HepG2 (cell line): Measurements from ENCODE around the gene CLCN4. TPM values are rescaled to one million over a fixed set of nuclear protein-coding genes. Genes with fewer than 3 reads are reported as not detected.

Experiments
- ATAC-seq: fragments of 200-7000 bp; cut with Tn5 transposase; 3 replicates; pipeline ENCODE4 v1.9.1; 2020; ENCODE audit warnings: mild to moderate bottlenecking, moderate library complexity
- BruUV-seq: library from RNA; stranded (reverse); fragments of 400-500 nt; replicated peaks from 2 replicates; lab custom pipeline; 2021; lab: Mats Ljungman, UMichigan
- CTCF ChIA-PET: fragments of 300-600 bp; formaldehyde crosslinking; extraction: SDS; loops from one replicate; lab custom pipeline; 2021; ENCODE audit warnings: low total read pairs, inconsistent platforms, low intra/inter-chr PET ratio; lab: Yijun Ruan, JAX
- POLR2A ChIA-PET: fragments of 350-600 bp; sonication (Branson Sonifier 250); formaldehyde crosslinking; loops from one replicate; lab custom pipeline; 2020; ENCODE audit warnings: antibody characterized with exemption, inconsistent platforms; lab: Yijun Ruan, JAX
- DNase-seq: peaks from one replicate; pipeline ENCODE4 v3.0.0-alpha.2; 2015; ENCODE audit warnings: low spot score
- FAIRE-seq: peaks from 3 replicates; lab custom pipeline; 2011; peaks lifted over from hg19 to GRCh38; lab: Jason Lieb, UNC
- H2AFZ ChIP-seq: one replicate; pipeline ENCODE4 v1.6.1; 2011; ENCODE audit warnings: low read length, inconsistent platforms
- H3K27ac ChIP-seq: fragments of 300-600 bp; 3 replicates; pipeline ENCODE4 v1.8.0; 2011; ENCODE audit warnings: mixed run types, mild to moderate bottlenecking, mixed read lengths, low read length, inconsistent platforms; ENCODE audit not compliant: insufficient read depth; ENCODE audit errors: extremely low read length
- H3K27me3 ChIP-seq, 2 experiments: fragments of 200-600 bp in 1 of 2; 2 replicates in 1 of 2; 3 replicates in 1 of 2; pipeline versions ENCODE4 v1.6.0 to v1.8.0; 2011; ENCODE audit warnings: low read length in 2 of 2, mild to moderate bottlenecking in 2 of 2, moderate library complexity in 2 of 2, inconsistent platforms in 1 of 2; ENCODE audit not compliant: insufficient read depth in 2 of 2, control insufficient read depth in 1 of 2
- H3K36me3 ChIP-seq, 2 experiments: fragments of 200-600 bp in 1 of 2; replicated peaks in 1 of 2; 2 replicates in 1 of 2; 3 replicates in 1 of 2; pipeline versions ENCODE4 v1.5.1 to v1.8.0; 2011; ENCODE audit warnings: low read length in 2 of 2, inconsistent platforms in 1 of 2; ENCODE audit not compliant: insufficient read depth in 2 of 2, control insufficient read depth in 1 of 2
- H3K4me1 ChIP-seq: 2 replicates; pipeline ENCODE4 v1.5.1; 2012; ENCODE audit warnings: low read length, inconsistent platforms; ENCODE audit not compliant: insufficient read depth
- H3K4me2 ChIP-seq: 2 replicates; pipeline ENCODE4 v1.6.0; 2011; ENCODE audit warnings: low read depth, low read length, inconsistent platforms
- H3K4me3 ChIP-seq, 3 experiments: fragments of 200-600 bp in 1 of 3; sonication (generic), shearing (Covaris generic) in 1 of 3; replicated peaks in 1 of 3; 2 replicates each; pipeline ENCODE4 v1.5.1; 2011 to 2016; ENCODE audit warnings: low read length in 3 of 3, inconsistent platforms in 2 of 3, low read depth in 2 of 3, mild to moderate bottlenecking in 2 of 3, control low read depth in 1 of 3, mixed read lengths in 1 of 3; ENCODE audit not compliant: insufficient read depth in 1 of 3
- H3K79me2 ChIP-seq: one replicate; pipeline ENCODE4 v1.6.1; 2011; ENCODE audit warnings: low read length, inconsistent platforms; ENCODE audit not compliant: insufficient read depth
- H3K9ac ChIP-seq: 2 replicates; pipeline ENCODE4 v1.6.0; 2011; ENCODE audit warnings: mild to moderate bottlenecking, low read depth, low read length, inconsistent platforms; ENCODE audit not compliant: insufficient read depth
- H3K9me3 ChIP-seq: 2 replicates; pipeline ENCODE4 v1.5.1; 2012; ENCODE audit warnings: mild to moderate bottlenecking, low read length
- H4K20me1 ChIP-seq: 2 replicates; pipeline ENCODE4 v1.6.0; 2011; ENCODE audit warnings: inconsistent platforms, mild to moderate bottlenecking, low read length, moderate library complexity; ENCODE audit not compliant: insufficient read depth
- BRF2 ChIP-seq: sonication (generic); formaldehyde crosslinking; IDR thresholded peaks from 2 replicates; pipeline ENCODE4 v1.8.1; 2022; ENCODE audit warnings: mild to moderate bottlenecking, missing genetic modification reagents
- CEBPG ChIP-seq: IDR thresholded peaks from 2 replicates; pipeline ENCODE4 v1.6.1; 2016
- EP300 ChIP-seq, 3 experiments: sonication (generic) in 1 of 3; formaldehyde crosslinking in 1 of 3; IDR thresholded peaks; 2 replicates each; pipeline versions ENCODE4 v1.5.1 to v1.6.1; 2011 to 2020; ENCODE audit warnings: low read depth in 2 of 3, low read length in 2 of 3, borderline replicate concordance in 1 of 3, improper control_type of control experiment in 1 of 3, mild to moderate bottlenecking in 1 of 3, missing genetic modification reagents in 1 of 3, moderate library complexity in 1 of 3
- GFI1 ChIP-seq: sonication (generic); formaldehyde crosslinking; IDR thresholded peaks from 2 replicates; pipeline ENCODE4 v1.5.0; 2020; ENCODE audit warnings: missing genetic modification reagents, mild to moderate bottlenecking, borderline replicate concordance
- HNF4A ChIP-seq: sonication (generic); formaldehyde crosslinking; IDR thresholded peaks from 2 replicates; pipeline ENCODE4 v1.4.0; 2020; ENCODE audit warnings: missing genetic modification reagents
- NCOR1 ChIP-seq: fragments of 200-600 bp; sonication (generic); IDR thresholded peaks from 2 replicates; pipeline ENCODE4 v1.7.0; 2017; ENCODE audit warnings: antibody characterized with exemption, low read length, borderline replicate concordance
- PAXIP1 ChIP-seq: sonication (generic); formaldehyde crosslinking; conservative IDR thresholded peaks from 2 replicates; pipeline ENCODE4 v1.4.0; 2020; ENCODE audit warnings: mild to moderate bottlenecking, missing genetic modification reagents, moderate library complexity
- TCF7 ChIP-seq: sonication (generic); IDR thresholded peaks from 2 replicates; pipeline ENCODE4 v1.6.1; 2016; ENCODE audit warnings: antibody characterized with exemption, low read depth
- XBP1 ChIP-seq: sonication (generic); formaldehyde crosslinking; IDR thresholded peaks from 2 replicates; pipeline ENCODE4 v1.5.0; 2020; ENCODE audit warnings: missing genetic modification reagents
- ZNF883 ChIP-seq: sonication (generic); formaldehyde crosslinking; IDR thresholded peaks from 2 replicates; pipeline ENCODE4 v1.5.1; 2020; ENCODE audit warnings: mild to moderate bottlenecking, missing genetic modification reagents; ENCODE audit errors: not compliant biosample characterization
- ZSCAN30 ChIP-seq: sonication (generic); formaldehyde crosslinking; IDR thresholded peaks from 2 replicates; pipeline ENCODE4 v1.5.0; 2020; ENCODE audit warnings: mild to moderate bottlenecking, missing genetic modification reagents
- WGBS: methylation state at CpG from one replicate; pipeline ENCODE4 v1.1.6; 2017; ENCODE audit warnings: low lambda C conversion rate; 5-methylcytosine and 5-hydroxymethylcytosine counted together
- in situ Hi-C: cut with HindIII; loops from 2 replicates; pipeline ENCODE4 v1.10.0; 2017; ENCODE audit warnings: low pct_unique_long_range_greater_than_20kb; ENCODE audit not compliant: extremely low pct_ligation_motif_present
- intact Hi-C: fragments of 100-400 bp; cut with micrococcal nuclease; formaldehyde crosslinking; loops from one replicate; pipeline ENCODE4 v1.10.0; 2022; ENCODE audit not compliant: unreplicated experiment
- polyA plus RNA-seq, 8 experiments: library from polyadenylated mRNA; depleted of rRNA in 3 of 8; stranded (reverse) in 7 of 8; unstranded in 1 of 8; fragments of >200 nt; fragmentation: Illumina TruSeq in 4 of 8; extraction: Trizol in 4 of 8; gene quantifications; 2 replicates each; pipeline versions ENCODE4 v1.2.1 to v1.2.3, GENCODE V29; 2011 to 2016; ENCODE audit warnings: low read depth in 4 of 8, missing spikeins in 1 of 8, mixed read lengths in 1 of 8; ENCODE audit not compliant: insufficient read depth in 1 of 8
- total RNA-seq, 5 experiments: library from RNA; depleted of rRNA; stranded (reverse); fragments of >200 nt; fragmentation: Illumina TruSeq; extraction: Trizol; gene quantifications; 2 replicates each; pipeline ENCODE4 v1.2.3, GENCODE V29; 2016; ENCODE audit warnings: low read depth in 1 of 5

CLCN4 gene
- total and polyA plus RNA-seq, 2 of the 13 experiments (the other 11 are each of a cell fraction or from before 2014, with no cell fraction given), result 1.8 to 2.5 TPM

- no peaks in the 10 kb centered on the region for H3K27me3 ChIP-seq
- H3K4me2 ChIP-seq, result peak overlapping the region; percentile 65
- intact Hi-C loops, result loop anchor here (2.0 kb wide), 1 partner anchor 49 kb away; no protein-coding TSS in a partner anchor
- FAIRE-seq, result peak; percentile 61
- no peak overlapping the region for H2AFZ ChIP-seq
- TF ChIP-seq PAXIP1 (CRISPR knock-in tag) (no peak), CEBPG (CRISPR knock-in tag) (0 out of 2 replicates have a peak, but pooled peaks have one; percentile 19), ZNF883 (no peak), TCF7 (peak; percentile 49), GFI1 (CRISPR knock-in tag) (0 out of 2 replicates have a peak, but pooled peaks have one; percentile 25), ZSCAN30 (CRISPR knock-in tag) (no peak), EP300 (IDR thresholded peaks at IDR 0.05; ENCODE audit: low read depth in 2 of 2, low read length in 2 of 2) (peak in 1 of 2 experiments; percentile 41; a peak in 1 of 4 replicates), EP300 (CRISPR knock-in tag; IDR thresholded peaks at IDR 0.05; ENCODE audit: borderline replicate concordance) (no peak), BRF2 (CRISPR knock-in tag) (no peak), XBP1 (CRISPR knock-in tag) (no peak), NCOR1 (0 out of 2 replicates have a peak, but pooled peaks have one; percentile 42), HNF4A (CRISPR knock-in tag) (peak; percentile 6; the same call in 1 of the 2 replicates)
- TF ChIP-seq, all 625 proteins: peak for 6
- Histone ChIP-seq H3K4me1 (peaks cover 35% of the 10 kb centered on the region), H4K20me1 (no peaks in the 10 kb centered on the region), H3K27ac (peak overlapping the region; percentile 57), H3K9me3 (no peaks in the 10 kb centered on the region), H3K36me3 (no peaks in the 10 kb centered on the region), H3K79me2 (no peaks in the 10 kb centered on the region), H3K4me3 (peak overlapping the region in 1 of 3 experiments; percentile 23; a peak in 1 of 6 replicates), H3K9ac (peak overlapping the region; percentile 11; the same call in 1 of the 2 replicates)
- in situ Hi-C loops, result no loop called here
- DNase-seq (peak; percentile 70), ATAC-seq (peak; percentile 74)
- POLR2A ChIA-PET, result interaction anchor here (3.8 kb wide), 1 partner anchor 12 kb away, joined by 15 read pairs; the partner anchor contains the start of gene CLCN4
- BruUV-seq, result no TSS peak
- CTCF ChIA-PET, result interaction anchor here (2.5 kb wide), 1 partner anchor 49 kb away, joined by 16 read pairs; no protein-coding TSS in a partner anchor
- WGBS, result 14% methylated on average over 4 of the region's 9 CpGs
Measured at GRCh38 chrX:10168226-10168625, 11.5 kb downstream of the CLCN4 start.
